Astrocyte (in vitro differentiated cells and primary cell): ENCODE data around the gene METTL21C. TPM values are rescaled to one million over a fixed set of nuclear protein-coding genes. Genes with fewer than 3 reads are reported as not detected.

Source experiments
- DNase-seq: peaks from one replicate; pipeline ENCODE4 v3.0.0-alpha.2; 2010; ENCODE audit warnings: low read depth
- FAIRE-seq: peaks from 2 replicates; lab custom pipeline; 2011; peaks lifted over from hg19 to GRCh38; lab: Jason Lieb, UNC
- H2AFZ ChIP-seq: 2 replicates; pipeline ENCODE4 v1.6.0; 2012; ENCODE audit warnings: low read depth, low read length, inconsistent platforms
- H3K27ac ChIP-seq: 2 replicates; pipeline ENCODE4 v1.5.1; 2011; ENCODE audit warnings: low read depth, low read length, inconsistent platforms
- H3K27me3 ChIP-seq: 2 replicates; pipeline ENCODE4 v1.6.0; 2011; ENCODE audit warnings: low read length, inconsistent platforms; ENCODE audit not compliant: insufficient read depth
- H3K36me3 ChIP-seq: 2 replicates; pipeline ENCODE4 v1.5.1; 2011; ENCODE audit warnings: low read length, inconsistent platforms; ENCODE audit not compliant: insufficient read depth
- H3K4me1 ChIP-seq: 2 replicates; pipeline ENCODE4 v1.5.1; 2011; ENCODE audit warnings: low read length, inconsistent platforms; ENCODE audit not compliant: insufficient read depth
- H3K4me2 ChIP-seq: 2 replicates; pipeline ENCODE4 v1.6.0; 2012; ENCODE audit warnings: low read length, inconsistent platforms
- H3K4me3 ChIP-seq: 2 replicates; pipeline ENCODE4 v1.5.1; 2011; ENCODE audit warnings: low read depth, mild to moderate bottlenecking, low read length, inconsistent platforms; ENCODE audit not compliant: insufficient read depth
- H3K79me2 ChIP-seq: 2 replicates; pipeline ENCODE4 v1.6.0; 2012; ENCODE audit warnings: mild to moderate bottlenecking, low read length, inconsistent platforms; ENCODE audit not compliant: insufficient read depth
- H3K9ac ChIP-seq: 2 replicates; pipeline ENCODE4 v1.6.0; 2012; ENCODE audit warnings: mild to moderate bottlenecking, low read length, inconsistent platforms
- H3K9me3 ChIP-seq: 2 replicates; pipeline ENCODE4 v1.5.1; 2012; ENCODE audit warnings: low read depth, mild to moderate bottlenecking, low read length, inconsistent platforms; ENCODE audit not compliant: insufficient read depth
- H4K20me1 ChIP-seq: 2 replicates; pipeline ENCODE4 v1.6.0; 2012; ENCODE audit warnings: low read length, inconsistent platforms; ENCODE audit not compliant: insufficient read depth
- H3K27ac Mint-ChIP-seq: one replicate; pipeline ENCODE4 v1.8.0; 2021; ENCODE audit warnings: mild to moderate bottlenecking, mixed read lengths; ENCODE audit not compliant: unreplicated experiment
- H3K27me3 Mint-ChIP-seq: one replicate; pipeline ENCODE4 v1.8.0; 2021; ENCODE audit warnings: low read depth, mixed read lengths; ENCODE audit not compliant: unreplicated experiment
- H3K36me3 Mint-ChIP-seq: one replicate; pipeline ENCODE4 v1.8.0; 2021; ENCODE audit warnings: low read depth, mixed read lengths; ENCODE audit not compliant: unreplicated experiment
- H3K4me1 Mint-ChIP-seq: one replicate; pipeline ENCODE4 v1.8.0; 2021; ENCODE audit warnings: low read depth, mixed read lengths; ENCODE audit not compliant: unreplicated experiment
- H3K4me3 Mint-ChIP-seq: one replicate; pipeline ENCODE4 v1.8.0; 2021; ENCODE audit warnings: mild to moderate bottlenecking, moderate library complexity, mixed read lengths; ENCODE audit not compliant: unreplicated experiment
- H3K9me3 Mint-ChIP-seq: one replicate; pipeline ENCODE4 v1.8.0; 2021; ENCODE audit warnings: mild to moderate bottlenecking, mixed read lengths; ENCODE audit not compliant: unreplicated experiment
- EZH2 ChIP-seq: IDR thresholded peaks from 2 replicates; pipeline ENCODE4 v1.6.1; 2012; ENCODE audit warnings: mild to moderate bottlenecking, low read length, inconsistent platforms; ENCODE audit not compliant: insufficient read depth
- total RNA-seq: library from RNA; stranded (reverse); gene quantifications from 2 replicates; pipeline ENCODE4 v1.2.1, GENCODE V29; 2021
- TF ChIP-seq, protein P1 (sequence below): IDR thresholded peaks from 2 replicates; pipeline ENCODE4 v1.5.1; 2011; ENCODE audit warnings: low read depth, mild to moderate bottlenecking, inconsistent platforms, low read length, moderate library complexity; ENCODE audit not compliant: insufficient read depth

Gene METTL21C
- total RNA-seq, 1 donor from 2014 or later: not detected

DNA sequence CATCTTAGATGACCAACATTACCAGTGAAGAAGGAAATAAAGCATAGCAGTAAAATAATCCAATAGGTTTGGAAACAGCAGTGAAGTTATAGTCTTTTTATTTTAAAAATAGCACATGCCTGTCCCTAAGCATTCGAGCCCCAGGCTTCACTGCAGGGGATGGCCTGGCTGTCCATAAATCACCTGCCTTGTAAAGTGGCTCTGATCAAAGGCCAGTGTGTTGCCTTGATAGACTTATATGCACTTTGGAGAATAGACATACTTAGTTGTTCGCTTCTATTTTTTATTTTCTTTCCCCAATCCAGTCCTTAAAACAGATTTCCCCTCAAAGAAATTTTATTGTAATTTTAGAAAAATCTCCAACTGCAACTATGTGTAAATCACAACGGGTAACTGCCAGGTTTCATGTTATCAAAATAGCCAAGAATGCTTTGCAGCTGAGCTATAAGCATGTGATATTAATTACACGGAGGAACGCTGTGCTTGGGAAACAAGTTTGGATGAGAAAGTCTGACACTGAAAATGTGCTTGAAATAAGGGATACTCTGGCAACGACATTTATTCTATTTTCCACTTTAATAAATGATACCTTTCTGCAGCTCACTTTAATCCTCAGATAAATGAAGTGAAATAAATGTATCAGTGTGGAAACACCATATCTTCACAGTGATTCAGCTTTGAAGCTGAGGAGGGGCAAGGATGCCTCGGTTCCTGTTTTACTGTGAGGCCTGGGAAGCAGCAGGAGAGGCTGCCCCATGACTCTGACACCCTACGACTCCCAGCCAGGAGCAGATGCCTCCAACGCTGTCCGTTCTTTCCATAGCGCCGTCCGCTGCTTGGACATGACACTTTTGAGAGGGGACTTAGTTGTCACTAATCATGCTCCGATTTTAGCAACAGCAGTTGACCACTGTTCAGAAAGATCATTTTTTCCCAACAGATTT, 5.5 kb upstream of the METTL21C start:
- no peak overlapping the region for H3K27ac ChIP-seq

DNA sequence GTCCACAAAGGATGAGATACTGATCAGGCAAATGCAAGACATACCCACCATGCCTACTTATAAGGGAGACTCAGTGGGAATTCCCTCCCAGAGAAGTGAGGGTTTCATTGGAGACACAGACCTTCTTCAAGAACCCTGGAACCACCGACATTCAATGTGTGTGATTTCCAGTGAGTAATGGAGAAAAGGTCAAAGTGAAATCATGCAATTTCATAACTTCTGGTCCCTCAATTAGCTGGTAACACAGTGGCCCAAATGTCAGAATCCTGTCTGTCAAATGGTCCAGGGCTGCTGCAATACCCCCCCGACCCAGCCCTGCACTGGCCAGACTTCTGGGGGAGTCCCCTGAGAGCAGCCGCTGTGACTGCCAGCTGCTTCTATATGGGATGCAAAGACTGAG, 4.7 kb upstream of the METTL21C start:
- Histone ChIP-seq H2AFZ (no peak overlapping the region), H3K27me3 (peaks cover 3% of the 10 kb centered on the region), H3K36me3 (no peaks in the 10 kb centered on the region), H3K9me3 (no peaks in the 10 kb centered on the region), H3K4me1 (peaks cover 3% of the 10 kb centered on the region), H3K79me2 (no peaks in the 10 kb centered on the region), H4K20me1 (no peaks in the 10 kb centered on the region), H3K27ac (no peak overlapping the region), H3K9ac (no peak overlapping the region), H3K4me3 (no peak overlapping the region), H3K4me2 (no peak overlapping the region)
- TF ChIP-seq, protein P1, sequence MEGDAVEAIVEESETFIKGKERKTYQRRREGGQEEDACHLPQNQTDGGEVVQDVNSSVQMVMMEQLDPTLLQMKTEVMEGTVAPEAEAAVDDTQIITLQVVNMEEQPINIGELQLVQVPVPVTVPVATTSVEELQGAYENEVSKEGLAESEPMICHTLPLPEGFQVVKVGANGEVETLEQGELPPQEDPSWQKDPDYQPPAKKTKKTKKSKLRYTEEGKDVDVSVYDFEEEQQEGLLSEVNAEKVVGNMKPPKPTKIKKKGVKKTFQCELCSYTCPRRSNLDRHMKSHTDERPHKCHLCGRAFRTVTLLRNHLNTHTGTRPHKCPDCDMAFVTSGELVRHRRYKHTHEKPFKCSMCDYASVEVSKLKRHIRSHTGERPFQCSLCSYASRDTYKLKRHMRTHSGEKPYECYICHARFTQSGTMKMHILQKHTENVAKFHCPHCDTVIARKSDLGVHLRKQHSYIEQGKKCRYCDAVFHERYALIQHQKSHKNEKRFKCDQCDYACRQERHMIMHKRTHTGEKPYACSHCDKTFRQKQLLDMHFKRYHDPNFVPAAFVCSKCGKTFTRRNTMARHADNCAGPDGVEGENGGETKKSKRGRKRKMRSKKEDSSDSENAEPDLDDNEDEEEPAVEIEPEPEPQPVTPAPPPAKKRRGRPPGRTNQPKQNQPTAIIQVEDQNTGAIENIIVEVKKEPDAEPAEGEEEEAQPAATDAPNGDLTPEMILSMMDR: no peak
- TF ChIP-seq EZH2: no peak
- H3K4me3 Mint-ChIP-seq: no peak overlapping the region
- H3K27ac Mint-ChIP-seq: no peak overlapping the region
- H3K4me1 Mint-ChIP-seq: peaks cover 9% of the 10 kb centered on the region
- H3K27me3 Mint-ChIP-seq: peaks cover 8% of the 10 kb centered on the region
- DNase-seq (no peak), FAIRE-seq (no peak)
- no peaks in the 10 kb centered on the region for H3K36me3 Mint-ChIP-seq
- H3K9me3 Mint-ChIP-seq: no peaks in the 10 kb centered on the region

More for the DNA sequence above, 5.5 kb upstream of the METTL21C start:
- no peak overlapping the region for H3K4me3 Mint-ChIP-seq
- no peak for DNase-seq
- peaks cover 5% of the 10 kb centered on the region for H3K27me3 Mint-ChIP-seq
- no peaks in the 10 kb centered on the region for H3K36me3 Mint-ChIP-seq
- Histone ChIP-seq H3K27me3 (no peaks in the 10 kb centered on the region), H4K20me1 (no peaks in the 10 kb centered on the region), H3K79me2 (no peaks in the 10 kb centered on the region), H3K9me3 (no peaks in the 10 kb centered on the region), H3K4me3 (no peak overlapping the region), H3K4me2 (no peak overlapping the region), H2AFZ (no peak overlapping the region), H3K4me1 (peaks cover 11% of the 10 kb centered on the region), H3K9ac (no peak overlapping the region), H3K36me3 (no peaks in the 10 kb centered on the region)
- H3K27ac Mint-ChIP-seq: no peak overlapping the region
- H3K9me3 Mint-ChIP-seq: no peaks in the 10 kb centered on the region
- no peak for TF ChIP-seq EZH2
- TF ChIP-seq, protein P1: no peak
- no peak for FAIRE-seq
- peaks cover 14% of the 10 kb centered on the region for H3K4me1 Mint-ChIP-seq

DNA sequence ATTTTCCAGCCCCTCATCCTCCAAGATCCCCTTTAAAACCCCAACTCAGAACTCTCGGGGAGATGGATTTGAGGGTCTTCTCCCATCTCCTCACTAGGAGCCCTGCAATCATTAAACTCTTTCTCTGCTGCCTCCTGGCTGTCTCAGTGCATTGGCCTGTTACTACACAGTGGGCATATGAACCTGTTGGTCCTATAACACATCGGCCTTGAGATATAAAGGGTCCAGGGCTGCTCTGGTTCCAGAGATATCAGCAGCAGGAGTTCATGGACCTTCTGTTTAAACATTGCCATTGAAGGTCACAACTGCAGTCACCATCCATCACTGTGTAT, 3.8 kb upstream of the METTL21C start:
- no peaks in the 10 kb centered on the region for H4K20me1 ChIP-seq
- no peaks in the 10 kb centered on the region for H3K36me3 ChIP-seq
- no peaks in the 10 kb centered on the region for H3K9me3 ChIP-seq
- H3K27me3 ChIP-seq: peaks cover 3% of the 10 kb centered on the region
- no peak for DNase-seq
- no peak for FAIRE-seq
- no peak for TF ChIP-seq EZH2
- TF ChIP-seq, protein P1: no peak
- no peak overlapping the region for H2AFZ ChIP-seq
- Mint-ChIP-seq H3K36me3 (no peaks in the 10 kb centered on the region), H3K9me3 (no peaks in the 10 kb centered on the region), H3K4me1 (peaks cover 7% of the 10 kb centered on the region), H3K27me3 (peaks cover 8% of the 10 kb centered on the region), H3K4me3 (no peak overlapping the region), H3K27ac (no peak overlapping the region)
- peaks cover 3% of the 10 kb centered on the region for H3K4me1 ChIP-seq
- no peak overlapping the region for H3K27ac ChIP-seq
- no peaks in the 10 kb centered on the region for H3K79me2 ChIP-seq
- H3K4me2 ChIP-seq: no peak overlapping the region
- H3K4me3 ChIP-seq: no peak overlapping the region
- H3K9ac ChIP-seq: no peak overlapping the region
